T-helper 9 cell (primary cell): ENCODE results near the gene WDR88.
"Not testable (repeated sequence)": the region's sequence is repeated elsewhere in the genome, so short reads cannot be mapped to it uniquely, and the experiment has no call there.

ENCODE experiments used
- DNase-seq: peaks from one replicate; pipeline ENCODE4 v3.0.0-alpha.2; 2020

The WDR88 gene

DNA sequence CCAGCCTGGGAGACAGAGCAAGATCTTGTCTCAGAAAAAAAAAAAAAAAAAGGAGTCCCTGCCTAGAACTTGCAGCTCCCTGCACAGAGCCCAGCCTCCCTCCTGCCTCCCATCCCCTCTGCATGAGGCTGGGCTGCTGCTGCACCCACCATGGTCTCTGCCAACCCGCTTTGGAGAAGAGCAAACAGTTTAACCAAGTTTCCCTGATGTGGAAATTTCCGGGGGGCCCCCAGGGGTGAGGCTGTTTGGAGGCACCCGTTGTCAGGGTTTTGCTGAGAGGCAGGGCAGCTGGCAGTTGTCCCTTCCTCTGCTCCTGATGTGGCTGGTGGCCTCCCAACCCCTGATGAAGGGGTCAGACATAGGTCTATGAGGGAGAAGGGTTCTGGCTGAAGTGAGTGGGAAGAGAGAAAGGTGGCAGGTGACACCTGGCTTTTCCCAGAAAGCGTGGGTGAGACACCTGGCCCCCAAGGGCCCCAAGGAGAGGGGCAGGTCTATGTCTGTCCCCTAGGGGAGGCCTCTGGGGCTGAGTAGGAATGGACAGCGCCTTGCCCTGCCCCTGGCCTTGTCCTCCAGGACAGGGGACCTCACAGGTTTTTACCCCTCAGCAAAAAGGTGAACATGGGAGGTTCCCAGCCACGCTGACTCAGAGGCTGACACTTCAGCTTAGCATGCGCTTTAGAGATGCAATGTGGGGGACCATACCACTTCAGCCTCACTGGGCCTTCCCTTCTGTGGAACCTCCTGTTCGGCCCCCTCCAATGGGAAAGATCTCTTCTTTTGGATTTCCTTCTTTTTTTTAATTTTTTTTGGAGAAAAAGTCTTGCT lies 67.7 kb downstream of the WDR88 start:
- DNase-seq: no peak

DNA sequence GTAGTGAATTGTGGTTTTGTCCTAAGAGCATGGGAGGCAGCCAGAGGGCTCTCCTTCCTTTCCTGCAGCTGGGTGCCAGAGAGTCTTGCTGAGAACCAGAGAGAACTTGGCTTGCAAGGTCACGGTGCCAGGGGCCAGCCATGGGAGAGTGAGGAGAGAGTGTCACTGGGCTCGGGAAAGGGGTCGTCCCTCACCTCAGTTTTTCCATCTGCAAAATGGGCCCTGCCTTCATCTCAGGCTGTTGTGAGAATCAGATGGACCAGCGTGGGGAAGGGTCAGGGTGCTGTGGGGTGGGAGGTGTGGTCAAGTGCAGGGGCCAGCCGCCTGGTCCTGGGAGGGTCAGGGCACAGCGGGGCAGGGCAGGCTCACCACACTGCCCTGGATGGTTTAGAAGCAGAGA lies 69.6 kb downstream of the WDR88 start:
- no peak for DNase-seq

GRCh38 chr19:33201886-33202545 lies 70.1 kb downstream of the WDR88 start:
- no peak for DNase-seq

DNA sequence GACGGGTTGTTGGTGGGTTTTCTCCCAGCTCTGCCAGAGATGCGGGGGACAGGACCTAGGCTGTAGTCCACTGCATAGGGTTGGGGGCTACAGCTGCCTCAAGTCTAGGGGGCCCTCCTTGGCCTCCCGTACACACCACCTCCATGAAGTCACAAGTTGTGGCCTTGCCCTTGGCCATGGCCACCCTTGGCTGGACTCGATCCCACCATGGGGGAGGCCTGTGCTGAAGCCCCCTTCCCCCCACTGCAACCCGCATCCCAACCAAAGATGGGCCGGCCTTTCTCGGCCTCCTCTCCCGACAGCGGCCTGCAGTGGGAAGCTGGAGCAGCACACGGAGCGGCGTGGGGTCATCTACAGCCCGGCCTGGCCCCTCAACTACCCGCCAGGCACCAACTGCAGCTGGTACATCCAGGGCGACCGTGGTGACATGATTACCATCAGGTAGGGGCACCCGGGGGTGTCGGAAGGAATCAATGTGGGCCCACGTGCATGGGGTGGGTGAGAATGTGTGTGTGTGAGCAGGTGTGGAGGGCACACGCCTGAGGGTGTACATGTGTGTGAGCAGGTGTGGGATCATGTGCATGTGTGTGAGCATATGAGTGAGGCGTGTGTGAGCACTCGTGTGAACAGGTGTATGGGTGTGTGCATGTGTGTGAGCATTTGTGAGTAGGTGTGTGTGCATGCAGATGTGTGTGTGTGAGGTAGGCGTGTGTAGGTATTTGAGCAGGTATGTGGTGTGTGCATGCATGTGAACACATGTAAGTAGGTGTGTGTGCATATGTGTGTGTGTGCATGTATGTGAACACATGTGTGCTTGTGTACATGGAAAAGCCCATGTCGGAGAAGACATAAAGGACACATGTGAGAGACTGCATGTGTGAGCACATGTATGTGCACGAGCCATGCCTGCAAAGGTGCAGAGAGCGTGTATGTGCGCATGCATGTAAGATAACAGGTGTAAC lies 70.9 kb downstream of the WDR88 start:
- DNase-seq: no peak

DNA sequence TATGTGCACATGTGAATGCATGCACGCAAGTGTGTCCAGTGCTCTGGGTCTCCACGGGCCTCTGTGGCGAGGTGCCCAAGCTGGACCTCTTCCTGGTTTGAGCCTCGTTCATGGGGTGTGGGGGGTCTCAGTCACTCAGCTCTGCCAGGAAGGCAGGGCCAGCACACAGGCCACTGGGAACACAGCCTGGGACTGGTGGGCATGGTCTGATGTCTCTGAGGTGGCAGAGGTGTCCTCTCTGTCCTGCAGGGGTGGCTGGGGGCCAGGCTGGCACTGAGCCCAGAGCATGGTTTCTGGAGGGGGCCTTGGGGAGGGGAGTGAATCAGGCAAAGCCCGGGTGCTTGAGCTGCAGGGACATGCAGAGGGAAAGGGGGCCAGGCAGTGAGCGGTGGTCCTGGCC lies 71.6 kb downstream of the WDR88 start:
- DNase-seq: no peak

DNA sequence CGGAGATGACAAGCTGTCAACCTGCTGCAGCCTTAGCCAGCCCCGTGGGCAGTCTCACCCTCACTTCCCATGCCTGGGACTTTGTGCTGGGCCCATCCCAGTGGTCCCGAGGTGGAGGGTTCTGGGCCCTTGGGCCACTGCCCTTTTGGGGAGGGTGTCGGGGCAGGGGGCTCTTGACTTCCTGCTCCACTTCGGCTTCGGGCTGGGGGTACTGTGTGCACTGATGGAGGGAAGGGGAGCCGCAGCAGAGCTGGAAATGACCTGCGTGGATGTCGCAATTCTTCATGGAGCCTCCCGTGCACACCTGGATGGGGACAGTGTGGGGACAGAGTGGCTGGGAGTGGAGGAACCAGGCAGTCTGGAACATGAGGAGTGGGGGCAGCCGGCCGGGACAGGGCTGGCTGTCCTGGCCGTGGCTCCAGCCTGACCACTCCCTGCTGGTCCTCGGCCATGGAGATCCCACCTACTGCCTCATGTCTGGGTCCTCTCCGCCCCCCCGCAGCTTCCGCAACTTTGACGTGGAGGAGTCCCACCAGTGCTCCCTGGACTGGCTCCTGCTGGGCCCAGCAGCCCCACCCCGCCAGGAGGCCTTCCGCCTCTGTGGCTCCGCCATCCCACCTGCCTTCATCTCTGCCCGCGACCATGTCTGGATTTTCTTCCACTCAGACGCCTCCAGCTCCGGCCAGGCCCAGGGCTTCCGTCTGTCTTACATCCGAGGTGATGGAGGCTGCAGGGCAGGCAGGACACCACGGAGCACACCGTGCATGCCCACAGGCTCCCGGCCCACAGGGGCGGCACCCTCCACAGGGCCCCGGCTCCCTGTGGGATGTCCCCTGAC lies 72.4 kb downstream of the WDR88 start:
- DNase-seq: no peak

GRCh38 chr19:33205110-33205509 lies 73.2 kb downstream of the WDR88 start:
- DNase-seq: no peak

- DNase-seq: no peak
These were observed 73.8 kb downstream of the WDR88 start for GRCh38 chr19:33205531-33206260.

DNA sequence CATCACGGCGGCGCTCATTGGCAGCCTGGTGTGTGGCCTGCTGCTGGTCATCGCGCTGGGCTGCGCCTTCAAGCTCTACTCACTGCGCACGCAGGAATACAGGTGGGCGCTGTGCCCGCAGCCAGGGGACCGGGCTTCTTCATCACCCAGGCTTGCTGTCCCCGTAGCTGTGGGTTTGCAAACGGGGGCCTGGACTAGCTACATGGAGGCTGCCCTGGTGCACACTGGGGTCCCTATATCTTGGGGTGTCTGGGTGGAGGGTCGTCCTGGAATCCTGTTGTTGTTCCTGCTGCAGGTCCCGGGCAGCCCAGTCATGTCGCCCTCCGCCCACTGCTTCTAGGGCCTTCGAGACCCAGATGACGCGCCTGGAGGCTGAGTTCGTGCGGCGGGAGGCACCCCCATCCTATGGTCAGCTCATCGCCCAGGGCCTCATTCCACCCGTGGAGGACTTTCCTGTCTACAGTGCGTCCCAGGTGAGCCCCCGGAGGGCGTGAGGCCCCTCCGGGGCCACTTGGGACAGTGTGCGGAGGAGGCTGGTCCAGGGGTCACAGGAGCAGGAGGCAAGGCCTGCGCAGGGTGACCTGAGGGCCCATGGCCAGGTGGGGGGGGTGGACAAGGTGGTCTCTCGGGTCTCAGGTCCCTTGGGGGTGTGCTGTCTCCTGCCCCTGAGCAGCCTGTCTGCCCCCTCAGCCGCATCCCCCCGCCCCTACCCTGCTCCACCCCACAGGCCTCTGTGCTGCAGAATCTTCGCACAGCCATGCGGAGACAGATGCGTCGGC lies 74.5 kb downstream of the WDR88 start:
- no peak for DNase-seq

GRCh38 chr19:33207040-33207620 lies 75.2 kb downstream of the WDR88 start:
- DNase-seq: no peak

DNA sequence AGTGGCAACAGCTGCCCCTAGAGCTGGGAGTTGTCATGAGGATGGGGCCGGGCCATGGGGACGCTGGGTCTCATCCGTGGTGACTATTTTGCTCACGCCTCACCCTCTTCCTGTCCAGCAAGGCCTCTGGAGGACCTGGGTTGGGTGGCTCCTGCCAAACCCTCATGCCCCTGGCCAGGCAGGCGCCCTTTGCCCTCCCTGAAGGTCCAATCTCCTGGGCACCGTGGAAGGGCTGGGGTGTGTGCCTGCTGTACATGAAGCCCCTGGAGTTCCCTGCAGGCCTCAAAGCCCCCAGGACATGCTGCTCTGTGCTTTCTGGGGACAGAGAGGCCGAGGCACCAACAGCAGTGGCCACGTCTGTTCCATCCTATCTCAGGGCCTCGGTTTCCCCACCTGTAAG lies 76.0 kb downstream of the WDR88 start:
- DNase-seq: no peak

- no peak for DNase-seq
These were observed 76.5 kb downstream of the WDR88 start for GRCh38 chr19:33208371-33208895.

- no peak for DNase-seq
These were observed 77.3 kb downstream of the WDR88 start for GRCh38 chr19:33208904-33209849.

DNA sequence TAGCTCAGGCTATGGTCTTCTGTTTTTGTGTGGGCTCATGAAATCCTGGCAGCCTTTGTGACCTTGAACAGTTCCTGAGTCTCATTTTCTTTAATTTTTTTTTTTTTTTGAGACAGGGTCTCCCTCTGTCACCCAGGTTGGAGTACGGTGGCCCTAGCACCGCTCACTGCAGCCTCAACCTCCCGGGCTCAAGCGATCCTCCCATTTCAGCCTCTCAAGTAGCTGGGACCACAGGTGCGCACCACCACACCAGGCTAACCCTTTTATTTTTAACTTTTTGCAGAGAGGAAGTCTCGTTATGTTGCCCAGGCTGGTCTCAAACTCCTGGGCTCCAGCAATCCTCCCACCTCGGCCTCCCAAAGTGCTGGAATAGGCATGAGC lies 77.9 kb downstream of the WDR88 start:
- DNase-seq: not testable (repeated sequence)

GRCh38 chr19:33210266-33210940 lies 78.5 kb downstream of the WDR88 start:
- DNase-seq: no peak

DNA sequence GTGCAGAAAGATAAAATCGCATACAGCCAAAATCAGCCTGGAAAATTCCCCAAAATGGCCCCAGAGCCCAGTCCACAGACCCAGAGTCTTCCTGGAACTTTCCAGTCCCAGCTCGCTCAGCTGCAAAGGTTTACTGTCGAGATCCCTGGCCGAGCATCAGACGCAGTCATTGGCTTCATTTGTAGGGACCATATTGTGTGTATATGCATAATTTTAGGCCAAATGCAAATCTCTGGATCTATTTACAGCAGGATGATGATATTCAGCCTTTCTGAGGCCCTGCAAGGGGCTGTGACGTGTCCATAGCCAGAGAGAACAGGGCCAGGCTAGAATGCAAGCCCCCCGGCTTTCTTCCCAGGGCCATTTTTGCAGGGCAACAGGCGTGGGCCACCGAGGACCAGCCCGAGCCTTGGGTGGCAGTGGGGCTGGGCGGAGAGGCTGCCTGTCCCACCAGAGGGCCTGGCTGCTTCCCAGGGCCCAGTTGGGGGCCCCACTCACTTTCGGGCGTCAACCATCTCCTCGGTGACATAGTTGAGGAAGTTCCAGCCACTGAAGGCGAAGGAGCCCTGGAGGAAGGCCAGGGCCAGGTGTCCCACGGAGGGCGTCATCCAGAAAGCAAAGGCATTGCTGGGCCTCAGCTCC lies 80.0 kb downstream of the WDR88 start:
- DNase-seq: no peak

GRCh38 chr19:33212436-33213172 lies 80.7 kb downstream of the WDR88 start:
- no peak for DNase-seq
